Right renal cortex interstitium (tissue), 3 donors: ENCODE data around the gene ATF4. TPM values are rescaled to one million over a fixed set of nuclear protein-coding genes. Genes with fewer than 3 reads are reported as not detected.
"Not testable (repeated sequence)": the region's sequence is repeated elsewhere in the genome, so short reads cannot be mapped to it uniquely, and the experiment has no call there.

ENCODE experiments used
- DNase-seq, 3 donors: peaks; one replicate each; pipeline ENCODE4 v3.0.0-alpha.2; 2013; ENCODE audit warnings: low read depth in 3 of 3, low spot score in 2 of 3
- polyA plus RNA-seq, 3 donors: library from polyadenylated mRNA; unstranded; fragments of 120-200 nt; gene quantifications; one replicate each; pipeline ENCODE4 v1.2.1, GENCODE V29; 2013; ENCODE audit not compliant: insufficient read length in 3 of 3

ATF4 gene
- polyA plus RNA-seq, 3 donors = 298 to 313 (median 309) TPM

DNA sequence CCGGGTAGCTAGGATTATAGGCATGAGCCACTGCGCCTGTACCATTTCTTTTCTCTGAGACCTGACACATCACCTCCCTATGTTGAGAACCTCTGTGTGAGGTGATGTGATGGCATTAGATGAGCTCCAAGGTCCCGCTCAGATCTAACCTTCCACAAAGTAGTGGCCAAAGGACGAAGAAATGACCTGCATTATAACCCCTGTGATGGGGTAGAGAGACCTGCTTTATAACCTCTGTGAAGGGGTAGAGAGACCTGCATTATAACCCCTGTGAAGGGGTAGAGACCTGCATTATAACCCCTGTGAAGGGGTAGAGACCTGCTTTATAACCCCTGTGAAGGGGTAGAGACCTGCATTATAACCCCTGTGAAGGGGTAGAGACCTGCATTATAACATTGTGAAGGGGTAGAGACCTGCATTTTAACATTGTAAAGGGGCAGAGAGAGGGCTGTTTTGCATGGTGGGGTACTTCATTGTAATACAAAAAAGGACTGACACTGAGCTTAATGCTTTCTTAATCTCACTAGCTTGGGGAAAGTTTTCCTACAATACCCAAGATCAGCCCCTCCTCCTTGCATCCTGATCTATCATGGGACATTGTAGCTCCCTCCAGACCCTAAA is 9.7 kb upstream of the ATF4 start:
- no peak for DNase-seq

DNA sequence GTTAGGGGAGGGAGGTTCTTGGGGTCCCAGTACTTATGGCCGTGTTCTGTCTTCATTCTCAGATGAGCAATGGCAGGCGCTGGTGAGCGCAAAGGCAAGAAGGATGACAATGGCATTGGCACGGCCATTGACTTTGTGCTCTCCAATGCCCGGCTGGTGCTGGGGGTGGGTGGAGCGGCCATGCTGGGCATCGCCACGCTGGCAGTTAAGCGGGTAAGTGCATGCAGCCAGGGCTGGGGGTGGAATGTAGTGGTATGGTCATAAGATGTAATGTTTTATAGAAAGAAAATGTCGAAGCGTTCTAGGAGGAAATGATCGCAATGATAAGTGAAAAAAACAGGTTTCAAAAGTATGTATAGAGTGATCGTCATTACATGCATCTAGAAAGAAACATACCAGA is 9.1 kb upstream of the ATF4 start:
- DNase-seq = no peak

GRCh38 chr22:39512026-39512425 is 8.3 kb upstream of the ATF4 start:
- no peak for DNase-seq

DNA sequence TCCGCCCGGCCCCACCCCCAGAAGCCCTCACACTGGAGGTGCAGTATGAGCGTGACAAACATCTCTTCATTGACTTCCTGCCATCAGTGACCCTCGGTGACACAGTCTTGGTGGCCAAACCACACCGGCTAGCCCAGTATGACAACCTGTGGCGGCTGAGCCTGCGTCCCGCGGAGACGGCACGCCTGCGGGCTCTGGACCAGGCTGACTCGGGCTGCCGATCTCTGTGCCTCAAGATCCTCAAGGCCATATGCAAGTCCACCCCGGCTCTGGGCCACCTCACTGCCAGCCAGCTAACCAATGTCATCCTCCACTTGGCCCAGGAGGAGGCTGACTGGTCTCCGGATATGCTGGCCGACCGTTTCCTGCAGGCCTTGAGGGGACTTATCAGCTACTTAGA is 6.6 kb upstream of the ATF4 start:
- DNase-seq = no peak

GRCh38 chr22:39514373-39514973 is 5.9 kb upstream of the ATF4 start:
- no peak for DNase-seq

DNA sequence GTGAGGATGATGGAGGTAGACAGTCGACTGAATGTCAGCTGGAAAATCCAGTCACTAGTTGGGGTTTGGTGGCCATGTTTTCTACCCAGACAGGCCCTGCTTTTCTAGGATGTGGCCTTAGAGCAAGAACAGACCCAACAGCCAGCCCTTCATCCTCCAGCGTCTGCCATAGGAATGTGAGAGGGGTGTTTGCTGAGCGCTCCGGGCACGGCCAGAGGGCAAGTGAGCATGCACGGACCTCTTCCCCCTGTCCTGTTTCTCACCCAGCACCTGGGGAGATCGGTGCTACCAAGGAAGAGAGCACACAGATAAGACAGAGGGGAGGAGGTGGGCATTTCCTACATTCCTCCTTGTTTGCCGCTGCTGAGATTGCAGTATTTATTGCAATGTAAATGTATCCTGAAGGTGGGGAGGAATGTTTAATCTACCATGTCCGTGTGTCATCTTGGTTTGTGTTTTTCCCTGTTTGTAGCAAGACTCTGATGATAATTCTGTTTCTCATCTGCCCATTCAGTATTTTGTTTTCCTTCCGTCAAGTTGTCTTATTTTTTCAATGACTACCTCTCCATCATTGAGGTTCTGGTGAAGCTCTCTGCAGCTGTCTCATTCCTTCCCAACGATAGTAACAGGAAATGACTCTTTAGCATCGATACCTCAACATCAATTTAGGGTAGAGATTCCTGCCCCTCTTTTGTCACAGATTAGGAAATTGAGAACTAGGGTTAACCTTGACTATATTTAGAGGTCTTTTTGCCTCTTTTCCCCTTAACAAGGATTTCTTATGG is 4.9 kb upstream of the ATF4 start:
- DNase-seq = no peak

DNA sequence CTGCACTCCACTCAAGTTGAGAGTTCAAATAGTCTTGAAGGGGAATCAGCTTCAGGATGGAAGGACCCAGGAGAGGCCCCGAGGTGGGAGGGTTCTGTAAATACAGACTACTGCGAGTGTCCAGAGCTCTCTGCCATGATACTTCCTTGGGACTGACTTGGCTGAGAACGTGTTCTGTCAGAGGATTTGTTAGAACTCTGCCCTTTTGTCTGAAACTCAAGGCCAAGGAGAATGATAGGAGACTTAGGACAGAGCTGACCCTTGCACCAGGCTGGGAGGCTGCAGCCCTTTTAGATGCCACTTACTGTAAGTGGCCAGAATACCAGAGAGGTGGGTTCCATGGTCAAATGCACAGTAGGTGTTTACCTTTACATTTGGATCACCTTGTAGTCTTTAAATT is 2.9 kb upstream of the ATF4 start:
- no peak for DNase-seq

GRCh38 chr22:39518144-39518786 is 2.1 kb upstream of the ATF4 start:
- no peak for DNase-seq

GRCh38 chr22:39518996-39519680 is 1.2 kb upstream of the ATF4 start:
- DNase-seq = no peak

GRCh38 chr22:39519681-39520225 is 609 bp upstream of the ATF4 start:
- no peak for DNase-seq

GRCh38 chr22:39521106-39521885 is 934 bp downstream of the ATF4 start:
- DNase-seq = not testable (repeated sequence)

GRCh38 chr22:39522091-39522490 is 1.7 kb downstream of the ATF4 start:
- not testable (repeated sequence) for DNase-seq

- DNase-seq = no peak
These were observed 2.4 kb downstream of the ATF4 start for GRCh38 chr22:39522567-39523300.

- DNase-seq = no peak
These were observed 3.9 kb downstream of the ATF4 start for GRCh38 chr22:39524089-39524752.

DNA sequence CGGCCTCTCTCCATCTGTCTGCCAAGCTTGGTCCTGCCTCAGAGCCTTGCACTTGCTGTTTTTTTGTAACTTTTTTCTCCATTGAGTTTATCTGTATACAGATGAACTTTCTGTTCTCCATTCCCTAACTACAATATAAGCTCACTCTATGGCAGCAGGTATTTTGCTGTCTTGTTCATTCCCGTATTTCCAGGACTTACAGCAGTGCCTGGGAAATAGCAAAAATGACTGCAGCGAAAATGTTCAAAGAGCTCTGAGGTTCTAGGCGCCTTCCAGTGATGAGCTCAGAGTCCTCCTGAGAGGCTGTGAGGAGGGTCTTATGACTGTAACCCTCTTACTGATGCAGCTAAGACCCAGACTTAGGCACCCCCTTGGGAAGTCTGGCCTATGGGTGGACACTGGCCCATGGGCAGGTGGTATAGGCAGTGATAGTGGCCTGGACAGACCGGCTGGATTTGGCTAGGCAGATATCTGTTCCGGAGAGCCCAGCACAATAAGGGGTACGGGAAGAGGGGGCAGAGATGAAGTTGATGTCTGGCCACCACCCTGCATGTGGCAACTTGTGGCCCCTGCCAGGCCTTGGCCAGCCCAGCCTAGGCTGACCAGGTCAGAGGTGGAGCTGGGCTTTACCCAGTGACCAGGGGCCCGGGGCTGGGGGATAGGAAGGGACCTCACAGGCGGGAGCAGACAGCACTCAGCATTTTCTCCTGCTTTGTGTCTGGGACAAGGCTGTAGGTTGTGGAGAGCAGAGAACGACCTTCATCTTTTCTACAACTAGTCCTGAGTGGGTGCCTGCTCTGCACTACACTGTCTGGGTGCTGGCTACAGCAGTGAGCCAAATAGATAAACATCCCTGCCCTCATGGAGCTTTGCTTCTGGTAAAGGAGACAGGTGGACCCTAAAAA is 4.6 kb downstream of the ATF4 start:
- DNase-seq = no peak

DNA sequence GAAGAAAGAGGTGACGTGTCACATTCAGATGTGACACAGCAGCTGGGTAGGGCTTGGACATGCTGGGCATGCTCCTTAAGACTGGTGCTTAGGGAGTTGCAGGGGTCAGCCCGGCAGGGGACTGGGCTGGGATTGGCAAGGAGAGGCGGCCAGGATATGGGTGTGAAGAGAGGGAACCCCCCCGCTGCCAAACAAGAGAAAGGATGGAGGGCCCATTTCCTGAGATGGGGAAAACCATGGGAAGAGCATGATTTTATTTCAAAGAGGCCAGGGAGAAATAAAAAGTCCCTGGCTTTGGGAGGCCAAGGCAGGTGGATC is 5.3 kb downstream of the ATF4 start:
- no peak for DNase-seq

- no peak for DNase-seq
These were observed 6.4 kb downstream of the ATF4 start for GRCh38 chr22:39526736-39527171.

DNA sequence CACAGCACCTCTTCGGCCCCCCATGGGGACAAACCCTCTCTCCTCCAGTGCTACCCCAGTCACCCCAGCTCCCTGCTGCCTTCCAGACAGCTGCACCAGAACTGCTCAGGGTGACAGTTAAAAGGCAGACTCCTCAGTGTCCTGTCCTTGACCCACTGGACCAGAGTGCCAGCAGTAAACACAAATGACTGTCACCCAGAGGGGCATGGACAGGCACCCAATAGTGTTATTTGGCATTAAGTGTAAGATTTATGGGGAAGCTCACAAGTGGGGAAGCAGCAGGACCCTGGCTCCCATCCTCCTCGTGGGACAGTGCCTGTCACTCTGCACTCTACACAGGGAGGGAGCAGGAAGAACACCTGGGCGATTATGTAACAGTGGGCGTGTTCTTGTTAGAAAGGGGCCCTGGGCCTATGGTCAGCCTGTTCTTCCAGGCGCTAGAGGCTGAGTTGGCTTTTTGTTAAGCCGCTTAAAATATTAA is 7.2 kb downstream of the ATF4 start:
- no peak for DNase-seq
